ENCODE results near the gene PCDHGB1. TPM values are rescaled to one million over a fixed set of nuclear protein-coding genes. Genes with fewer than 3 reads are reported as not detected.

PCDHGB1 gene
- total RNA-seq, 2 donors from 2014 or later = 1.4 to 6.6 TPM

DNA sequence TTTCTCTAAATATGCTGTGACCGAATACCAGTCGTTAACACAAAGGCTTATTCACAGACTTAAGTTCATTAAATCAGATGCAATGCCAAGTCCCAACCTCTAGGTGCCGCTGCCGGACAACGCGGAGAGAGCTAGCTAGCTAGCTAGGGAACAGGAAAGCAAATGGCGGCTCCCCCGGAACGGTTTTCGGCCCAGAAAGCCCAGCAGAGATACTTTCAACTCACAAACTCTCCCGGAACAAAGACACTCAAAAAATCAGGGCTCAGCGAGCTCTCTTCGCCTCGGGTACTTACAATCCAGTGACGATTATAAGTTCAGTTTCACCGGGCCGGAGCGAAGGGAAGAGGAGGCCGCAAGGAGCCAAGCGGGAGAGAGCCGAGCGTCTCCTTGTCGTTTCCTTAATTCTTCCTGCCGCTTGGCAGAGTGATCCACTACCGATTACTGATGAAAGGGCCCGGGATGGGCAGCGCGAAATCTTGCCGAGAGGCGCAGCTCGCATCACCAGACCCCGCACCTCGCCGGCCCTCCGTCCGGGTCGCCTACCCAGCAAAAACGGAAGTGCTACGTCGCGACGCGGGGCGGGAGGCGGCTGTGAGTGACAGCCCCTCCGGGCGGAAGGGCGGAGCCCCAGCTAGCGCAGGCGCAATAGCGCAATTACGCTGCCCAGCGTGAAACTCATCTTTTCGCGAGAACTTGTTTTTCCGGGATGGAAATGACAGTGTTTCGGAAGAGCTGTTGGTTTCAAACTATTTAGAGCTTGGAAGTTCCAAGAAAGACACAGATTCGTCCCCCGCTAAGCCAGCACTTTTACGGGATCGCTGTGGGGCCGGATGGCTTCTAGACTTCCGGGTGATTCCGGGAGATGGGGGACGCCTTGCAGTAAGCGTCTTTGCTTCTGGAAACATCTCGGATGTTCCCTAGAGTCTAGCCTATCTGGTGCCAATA lies 29.4 kb upstream of the PCDHGB1 start, which contains the start of gene TAF7:
Gene TAF7, minus strand, starts transcription at position 560 of the 945 bp plus-strand sequence. CDS start 740 bp downstream, outside the sequence.
- Histone ChIP-seq H3K36me3 (ENCODE audit: control insufficient read depth, insufficient read depth, low read length) (peaks cover 37% of the 10 kb centered on the region), H3K4me3 (ENCODE audit: low read length) (peak within 1 kb of the TSS; percentile 91), H3K9ac (ENCODE audit: extremely low read depth, low read length, poor library complexity, severe bottlenecking) (peak within 1 kb of the TSS; percentile 99), H3K27ac (ENCODE audit: low read depth, low read length) (peak within 1 kb of the TSS; percentile 97), H3K4me1 (ENCODE audit: control insufficient read depth, insufficient read depth, low read length) (no peaks in the 10 kb centered on the region), H3K27me3 (ENCODE audit: control insufficient read depth, insufficient read depth, low read length, poor library complexity, severe bottlenecking) (no peaks in the 10 kb centered on the region), H3K9me3 (ENCODE audit: control insufficient read depth, low read length) (peaks cover 63% of the 10 kb centered on the region)
- peaks cover 45% of the 10 kb centered on the region for H3K36me3 Mint-ChIP-seq (ENCODE audit: low read depth)
- peak; percentile 97 for DNase-seq
- peaks cover 2% of the 10 kb centered on the region for H3K4me1 Mint-ChIP-seq
- WGBS, 2 experiments (ENCODE audit: insufficient coverage in 1 of 2, insufficient read length in 1 of 2) = 2 to 5% methylated on average over 47 to 67 of the region's 67 CpGs
- peak within 1 kb of the TSS; percentile 100 for H3K27ac Mint-ChIP-seq
- no peaks in the 10 kb centered on the region for H3K27me3 Mint-ChIP-seq (ENCODE audit: insufficient read depth)
- peaks cover 47% of the 10 kb centered on the region for H3K9me3 Mint-ChIP-seq
- peak; percentile 90 for TF ChIP-seq CTCF (conservative IDR thresholded peaks at IDR 0.05)
- peak within 1 kb of the TSS; percentile 99 for H3K4me3 Mint-ChIP-seq

- H3K27me3 ChIP-seq (ENCODE audit: control insufficient read depth, insufficient read depth, low read length, poor library complexity, severe bottlenecking) = no peaks in the 10 kb centered on the region
- peaks cover 46% of the 10 kb centered on the region for H3K9me3 ChIP-seq (ENCODE audit: control insufficient read depth, low read length)
- H3K4me1 ChIP-seq (ENCODE audit: control insufficient read depth, insufficient read depth, low read length) = no peaks in the 10 kb centered on the region
- peaks cover 30% of the 10 kb centered on the region for H3K36me3 Mint-ChIP-seq (ENCODE audit: low read depth)
- TF ChIP-seq CTCF (conservative IDR thresholded peaks at IDR 0.05) = no peak
- H3K36me3 ChIP-seq (ENCODE audit: control insufficient read depth, insufficient read depth, low read length) = peaks cover 24% of the 10 kb centered on the region
- peaks cover 2% of the 10 kb centered on the region for H3K4me1 Mint-ChIP-seq
- no peak overlapping the region for H3K27ac ChIP-seq (ENCODE audit: low read depth, low read length)
- H3K4me3 Mint-ChIP-seq = peak overlapping the region; percentile 99
- DNase-seq = no peak
- H3K4me3 ChIP-seq (ENCODE audit: low read length) = no peak overlapping the region
- H3K9me3 Mint-ChIP-seq = peaks cover 45% of the 10 kb centered on the region
- WGBS, 2 experiments (ENCODE audit: insufficient coverage in 1 of 2, insufficient read length in 1 of 2) = 92 to 93% methylated on average over 2 of the region's 3 CpGs
- H3K27ac Mint-ChIP-seq = no peak overlapping the region
- no peak overlapping the region for H3K9ac ChIP-seq (ENCODE audit: extremely low read depth, low read length, poor library complexity, severe bottlenecking)
- H3K27me3 Mint-ChIP-seq (ENCODE audit: insufficient read depth) = peaks cover 8% of the 10 kb centered on the region
Observed at GRCh38 chr5:141322261-141322660, 27.6 kb upstream of the PCDHGB1 start.

GRCh38 chr5:141326088-141326854 lies 23.6 kb upstream of the PCDHGB1 start:
- 75 to 84% methylated on average over 27 of the region's 27 CpGs for WGBS, 2 experiments (ENCODE audit: insufficient coverage in 1 of 2, insufficient read length in 1 of 2)
- H3K9ac ChIP-seq (ENCODE audit: extremely low read depth, low read length, poor library complexity, severe bottlenecking) = peak overlapping the region; percentile 28
- H3K4me1 Mint-ChIP-seq = no peaks in the 10 kb centered on the region
- H3K4me1 ChIP-seq (ENCODE audit: control insufficient read depth, insufficient read depth, low read length) = no peaks in the 10 kb centered on the region
- no peaks in the 10 kb centered on the region for H3K36me3 ChIP-seq (ENCODE audit: control insufficient read depth, insufficient read depth, low read length)
- peaks cover 15% of the 10 kb centered on the region for H3K9me3 ChIP-seq (ENCODE audit: control insufficient read depth, low read length)
- H3K27me3 ChIP-seq (ENCODE audit: control insufficient read depth, insufficient read depth, low read length, poor library complexity, severe bottlenecking) = no peaks in the 10 kb centered on the region
- peaks cover 9% of the 10 kb centered on the region for H3K36me3 Mint-ChIP-seq (ENCODE audit: low read depth)
- H3K4me3 ChIP-seq (ENCODE audit: low read length) = peak overlapping the region; percentile 61
- peak; percentile 91 for DNase-seq
- peaks cover 23% of the 10 kb centered on the region for H3K9me3 Mint-ChIP-seq
- H3K27me3 Mint-ChIP-seq (ENCODE audit: insufficient read depth) = peaks cover 13% of the 10 kb centered on the region
- H3K27ac ChIP-seq (ENCODE audit: low read depth, low read length) = no peak overlapping the region
- H3K27ac Mint-ChIP-seq = peak overlapping the region; percentile 98
- TF ChIP-seq CTCF (conservative IDR thresholded peaks at IDR 0.05) = peak; percentile 89
- peak overlapping the region; percentile 71 for H3K4me3 Mint-ChIP-seq

Measured in endodermal cell (in vitro differentiated cells).